ENCODE data around the gene STPG2.

The STPG2 gene

GRCh38 chr4:98143001-98143899 is at the start of gene STPG2:
TSS of gene STPG2 (minus strand) at chr4:98143476.
- peak within 1 kb of the TSS; percentile 62 for H3K4me3 ChIP-seq (ENCODE audit: low read depth, low read length)
- TF ChIP-seq CTCF (IDR thresholded peaks at IDR 0.05; ENCODE audit: borderline replicate concordance, insufficient read depth, low read depth, low read length) = peak; percentile 59; the same call in 1 of the 2 replicates

GRCh38 chr4:98185279-98185678 is 42.0 kb upstream of the STPG2 start:
- TF ChIP-seq CTCF (IDR thresholded peaks at IDR 0.05; ENCODE audit: borderline replicate concordance, insufficient read depth, low read depth, low read length) = no peak

GRCh38 chr4:98181809-98182208 is 38.5 kb upstream of the STPG2 start:
- no peak for TF ChIP-seq CTCF (IDR thresholded peaks at IDR 0.05; ENCODE audit: borderline replicate concordance, insufficient read depth, low read depth, low read length)
- no peak overlapping the region for H3K4me3 ChIP-seq (ENCODE audit: low read depth, low read length)

More at GRCh38 chr4:98185279-98185678, 42.0 kb upstream of the STPG2 start:
- no peak overlapping the region for H3K4me3 ChIP-seq (ENCODE audit: low read depth, low read length)

- TF ChIP-seq CTCF (IDR thresholded peaks at IDR 0.05; ENCODE audit: borderline replicate concordance, insufficient read depth, low read depth, low read length) = no peak
- H3K4me3 ChIP-seq (ENCODE audit: low read depth, low read length) = no peak overlapping the region
Measured at GRCh38 chr4:98179951-98180350, 36.7 kb upstream of the STPG2 start.

- H3K4me3 ChIP-seq (ENCODE audit: low read depth, low read length) = no peak overlapping the region
Measured at GRCh38 chr4:98176531-98176930, 33.3 kb upstream of the STPG2 start.

GRCh38 chr4:98170035-98170434 is 26.8 kb upstream of the STPG2 start:
- TF ChIP-seq CTCF (IDR thresholded peaks at IDR 0.05; ENCODE audit: borderline replicate concordance, insufficient read depth, low read depth, low read length) = no peak
- no peak overlapping the region for H3K4me3 ChIP-seq (ENCODE audit: low read depth, low read length)

More at GRCh38 chr4:98176531-98176930, 33.3 kb upstream of the STPG2 start:
- TF ChIP-seq CTCF (IDR thresholded peaks at IDR 0.05; ENCODE audit: borderline replicate concordance, insufficient read depth, low read depth, low read length) = no peak

- no peak overlapping the region for H3K4me3 ChIP-seq (ENCODE audit: low read depth, low read length)
- no peak for TF ChIP-seq CTCF (IDR thresholded peaks at IDR 0.05; ENCODE audit: borderline replicate concordance, insufficient read depth, low read depth, low read length)
Measured at GRCh38 chr4:98166731-98167041, 23.4 kb upstream of the STPG2 start.
